ENCODE data around the gene GLS2.

DNA sequence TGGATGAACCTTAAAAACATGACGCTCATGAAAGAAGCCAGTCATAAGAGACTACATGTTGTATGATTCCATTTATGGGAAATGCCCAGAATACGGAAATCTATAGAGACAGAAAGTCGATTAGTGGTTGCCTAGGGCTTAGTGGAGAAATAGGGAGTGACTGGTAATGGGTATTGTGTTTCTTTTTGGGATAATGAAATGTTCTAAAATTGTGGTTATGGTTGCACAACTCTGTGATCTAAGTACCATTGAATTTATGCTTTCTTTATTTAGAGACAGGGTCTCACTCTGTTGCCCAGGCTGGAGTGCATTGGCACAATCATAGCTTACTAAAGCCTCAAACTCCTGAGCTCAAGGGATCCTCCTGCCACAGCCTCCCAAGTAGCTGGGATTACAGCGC, 41.7 kb upstream of the GLS2 start:
- TF ChIP-seq, protein P1, sequence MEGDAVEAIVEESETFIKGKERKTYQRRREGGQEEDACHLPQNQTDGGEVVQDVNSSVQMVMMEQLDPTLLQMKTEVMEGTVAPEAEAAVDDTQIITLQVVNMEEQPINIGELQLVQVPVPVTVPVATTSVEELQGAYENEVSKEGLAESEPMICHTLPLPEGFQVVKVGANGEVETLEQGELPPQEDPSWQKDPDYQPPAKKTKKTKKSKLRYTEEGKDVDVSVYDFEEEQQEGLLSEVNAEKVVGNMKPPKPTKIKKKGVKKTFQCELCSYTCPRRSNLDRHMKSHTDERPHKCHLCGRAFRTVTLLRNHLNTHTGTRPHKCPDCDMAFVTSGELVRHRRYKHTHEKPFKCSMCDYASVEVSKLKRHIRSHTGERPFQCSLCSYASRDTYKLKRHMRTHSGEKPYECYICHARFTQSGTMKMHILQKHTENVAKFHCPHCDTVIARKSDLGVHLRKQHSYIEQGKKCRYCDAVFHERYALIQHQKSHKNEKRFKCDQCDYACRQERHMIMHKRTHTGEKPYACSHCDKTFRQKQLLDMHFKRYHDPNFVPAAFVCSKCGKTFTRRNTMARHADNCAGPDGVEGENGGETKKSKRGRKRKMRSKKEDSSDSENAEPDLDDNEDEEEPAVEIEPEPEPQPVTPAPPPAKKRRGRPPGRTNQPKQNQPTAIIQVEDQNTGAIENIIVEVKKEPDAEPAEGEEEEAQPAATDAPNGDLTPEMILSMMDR (IDR thresholded peaks at IDR 0.05 in 2 of 3, conservative IDR thresholded peaks at IDR 0.05 in 1 of 3; ENCODE audit: control insufficient read depth in 2 of 3, extremely low read depth in 1 of 3, insufficient read depth in 1 of 3, low read depth in 3 of 3, low read length in 3 of 3): no peak
- TF ChIP-seq ZNF274 (IDR thresholded peaks at IDR 0.05; ENCODE audit: insufficient read depth, insufficient read length) (no peak), GABPA (IDR thresholded peaks at IDR 0.05; ENCODE audit: low read depth) (no peak), EGR1 (IDR thresholded peaks at IDR 0.05; ENCODE audit: borderline replicate concordance in 1 of 2, low read depth in 2 of 2, low read length in 2 of 2) (no peak), ZNF24 (IDR thresholded peaks at IDR 0.05) (no peak), RFX5 (IDR thresholded peaks at IDR 0.05; ENCODE audit: low read depth, low read length) (no peak), EZH2 (IDR thresholded peaks at IDR 0.05; ENCODE audit: borderline replicate concordance, control insufficient read depth, low read depth, low read length) (no peak), BHLHE40 (IDR thresholded peaks at IDR 0.05; ENCODE audit: borderline replicate concordance in 1 of 2, low read depth in 2 of 2, low read length in 1 of 2) (no peak), MTA3 (IDR thresholded peaks at IDR 0.05; ENCODE audit: borderline replicate concordance, low read length) (no peak), SMC3 (IDR thresholded peaks at IDR 0.05; ENCODE audit: borderline replicate concordance, low read length) (no peak), ZZZ3 (IDR thresholded peaks at IDR 0.05; ENCODE audit: control insufficient read depth, insufficient read length, low read depth) (no peak)

Measured in GM12878 (cell line).